NB4 (cell line): ENCODE results near the gene ZNF592.

Source experiments
- DNase-seq: peaks from one replicate; pipeline ENCODE4 v3.0.0; 2010; ENCODE audit warnings: low read depth
- H3K4me3 ChIP-seq: one replicate; pipeline ENCODE4 v1.5.1; 2011; ENCODE audit warnings: mild to moderate bottlenecking, low read depth, low read length, moderate library complexity
- MYC ChIP-seq: IDR thresholded peaks from 2 replicates; pipeline ENCODE4 v1.6.1; 2011; ENCODE audit warnings: low read depth, low read length
- POLR2A ChIP-seq: IDR thresholded peaks from 2 replicates; pipeline ENCODE4 v1.6.1; 2011; ENCODE audit warnings: mild to moderate bottlenecking; ENCODE audit not compliant: insufficient read length; ENCODE audit errors: extremely low read depth
- TF ChIP-seq, protein P1 (sequence below): IDR thresholded peaks from 2 replicates; pipeline ENCODE4 v1.6.1; 2011; ENCODE audit warnings: low read depth, low read length
- TF ChIP-seq, protein P2 (sequence below): IDR thresholded peaks from one replicate; pipeline ENCODE4 v1.5.1; 2012; ENCODE audit warnings: low read depth, low read length

ZNF592 gene

DNA sequence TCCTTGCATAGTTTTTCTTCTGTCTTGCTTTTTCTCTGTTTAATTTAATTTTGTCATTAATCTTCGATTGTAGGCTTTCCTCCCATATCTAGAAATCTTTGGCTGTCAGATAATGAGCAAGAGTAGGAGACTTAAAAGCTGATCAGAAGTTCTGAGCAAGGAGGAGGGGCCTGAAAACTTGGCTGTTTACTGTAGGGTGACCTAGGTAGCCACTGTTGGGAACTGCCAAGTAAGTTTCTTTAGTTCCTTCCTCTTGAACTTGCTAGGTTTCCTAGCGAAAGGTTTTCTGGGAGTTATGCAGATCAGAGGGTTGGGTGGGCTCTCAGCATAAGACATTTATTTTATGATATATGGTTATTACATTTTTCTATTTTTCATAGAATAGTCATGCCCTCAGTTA is 83.2 kb downstream of the ZNF592 start:
- TF ChIP-seq POLR2A, result no peak
- TF ChIP-seq, protein P1, sequence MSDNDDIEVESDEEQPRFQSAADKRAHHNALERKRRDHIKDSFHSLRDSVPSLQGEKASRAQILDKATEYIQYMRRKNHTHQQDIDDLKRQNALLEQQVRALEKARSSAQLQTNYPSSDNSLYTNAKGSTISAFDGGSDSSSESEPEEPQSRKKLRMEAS, result no peak
- DNase-seq, result no peak
- H3K4me3 ChIP-seq, result no peak overlapping the region

DNA sequence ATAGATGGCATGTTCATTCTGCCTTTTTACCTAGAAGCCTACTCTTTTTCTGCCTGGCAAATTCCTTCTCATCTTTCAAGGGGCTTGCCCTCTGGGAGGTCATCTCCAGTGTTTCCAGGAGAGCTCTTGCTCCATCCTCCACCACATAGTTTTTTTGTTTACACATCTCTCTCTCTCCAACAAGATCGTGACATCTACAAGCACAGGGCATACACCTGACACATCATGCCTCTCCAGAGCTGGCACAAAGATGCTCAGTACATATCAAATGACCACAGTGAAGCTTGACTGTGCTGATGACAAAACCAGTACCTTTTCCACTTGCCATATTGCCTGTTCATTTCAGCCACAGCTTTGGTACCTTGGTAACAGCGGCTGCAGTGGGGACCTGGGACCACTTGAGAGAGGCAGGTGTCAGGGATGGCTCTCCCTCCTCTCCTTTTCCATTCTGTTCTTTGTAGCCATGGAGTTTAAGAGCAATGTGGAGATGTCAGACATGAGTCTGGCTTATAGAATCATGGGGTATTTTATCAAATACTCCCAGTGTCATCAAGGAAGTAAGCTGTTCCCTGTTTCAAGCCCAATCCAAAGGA is 84.2 kb downstream of the ZNF592 start:
- H3K4me3 ChIP-seq, result no peak overlapping the region
- no peak for TF ChIP-seq POLR2A
- no peak for TF ChIP-seq MYC
- TF ChIP-seq, protein P2, sequence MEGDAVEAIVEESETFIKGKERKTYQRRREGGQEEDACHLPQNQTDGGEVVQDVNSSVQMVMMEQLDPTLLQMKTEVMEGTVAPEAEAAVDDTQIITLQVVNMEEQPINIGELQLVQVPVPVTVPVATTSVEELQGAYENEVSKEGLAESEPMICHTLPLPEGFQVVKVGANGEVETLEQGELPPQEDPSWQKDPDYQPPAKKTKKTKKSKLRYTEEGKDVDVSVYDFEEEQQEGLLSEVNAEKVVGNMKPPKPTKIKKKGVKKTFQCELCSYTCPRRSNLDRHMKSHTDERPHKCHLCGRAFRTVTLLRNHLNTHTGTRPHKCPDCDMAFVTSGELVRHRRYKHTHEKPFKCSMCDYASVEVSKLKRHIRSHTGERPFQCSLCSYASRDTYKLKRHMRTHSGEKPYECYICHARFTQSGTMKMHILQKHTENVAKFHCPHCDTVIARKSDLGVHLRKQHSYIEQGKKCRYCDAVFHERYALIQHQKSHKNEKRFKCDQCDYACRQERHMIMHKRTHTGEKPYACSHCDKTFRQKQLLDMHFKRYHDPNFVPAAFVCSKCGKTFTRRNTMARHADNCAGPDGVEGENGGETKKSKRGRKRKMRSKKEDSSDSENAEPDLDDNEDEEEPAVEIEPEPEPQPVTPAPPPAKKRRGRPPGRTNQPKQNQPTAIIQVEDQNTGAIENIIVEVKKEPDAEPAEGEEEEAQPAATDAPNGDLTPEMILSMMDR, result no peak
- TF ChIP-seq, protein P1, result no peak
- no peak for DNase-seq

DNA sequence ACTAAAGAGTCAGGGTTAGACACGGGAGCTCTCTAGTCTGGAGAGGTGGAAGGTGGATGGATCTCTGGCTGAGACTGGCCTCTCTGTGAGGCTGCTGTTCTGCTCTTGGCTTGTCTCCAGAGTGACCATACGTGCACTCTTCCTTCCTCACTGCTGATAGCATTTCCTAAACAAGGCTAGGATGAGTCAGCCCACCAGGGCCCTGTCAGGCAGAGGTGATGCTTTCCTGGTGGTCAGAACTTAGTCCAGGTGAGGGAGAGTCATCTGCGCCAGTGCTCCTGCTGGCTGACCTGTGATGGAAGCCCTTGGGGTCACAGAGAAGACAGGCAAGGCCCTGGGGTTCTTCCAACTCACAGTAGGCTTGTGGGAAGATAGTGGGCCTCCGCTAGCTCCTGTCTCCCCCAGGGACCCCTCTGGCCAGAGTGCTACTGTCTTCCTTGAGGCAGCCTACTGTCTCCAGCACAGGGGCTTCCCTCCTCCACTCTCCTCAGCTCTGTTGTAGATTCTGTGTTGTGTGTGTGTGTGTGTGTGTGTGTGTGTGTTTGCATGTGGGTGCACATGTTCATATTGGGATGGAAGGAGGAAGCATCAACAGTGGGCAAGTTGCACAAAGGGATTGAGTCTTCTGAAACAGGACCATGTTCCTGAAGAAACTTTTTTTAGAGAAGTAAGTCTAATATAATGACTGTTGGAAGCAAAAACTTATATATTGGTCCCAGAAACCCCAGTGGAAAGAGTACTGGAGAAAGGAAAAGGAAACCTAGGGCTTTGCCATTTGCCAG is 85.2 kb downstream of the ZNF592 start:
- peak; percentile 36 for DNase-seq
- H3K4me3 ChIP-seq, result no peak overlapping the region
- TF ChIP-seq, protein P2, result no peak
- TF ChIP-seq, protein P1, result no peak
- TF ChIP-seq MYC, result no peak
- no peak for TF ChIP-seq POLR2A

DNA sequence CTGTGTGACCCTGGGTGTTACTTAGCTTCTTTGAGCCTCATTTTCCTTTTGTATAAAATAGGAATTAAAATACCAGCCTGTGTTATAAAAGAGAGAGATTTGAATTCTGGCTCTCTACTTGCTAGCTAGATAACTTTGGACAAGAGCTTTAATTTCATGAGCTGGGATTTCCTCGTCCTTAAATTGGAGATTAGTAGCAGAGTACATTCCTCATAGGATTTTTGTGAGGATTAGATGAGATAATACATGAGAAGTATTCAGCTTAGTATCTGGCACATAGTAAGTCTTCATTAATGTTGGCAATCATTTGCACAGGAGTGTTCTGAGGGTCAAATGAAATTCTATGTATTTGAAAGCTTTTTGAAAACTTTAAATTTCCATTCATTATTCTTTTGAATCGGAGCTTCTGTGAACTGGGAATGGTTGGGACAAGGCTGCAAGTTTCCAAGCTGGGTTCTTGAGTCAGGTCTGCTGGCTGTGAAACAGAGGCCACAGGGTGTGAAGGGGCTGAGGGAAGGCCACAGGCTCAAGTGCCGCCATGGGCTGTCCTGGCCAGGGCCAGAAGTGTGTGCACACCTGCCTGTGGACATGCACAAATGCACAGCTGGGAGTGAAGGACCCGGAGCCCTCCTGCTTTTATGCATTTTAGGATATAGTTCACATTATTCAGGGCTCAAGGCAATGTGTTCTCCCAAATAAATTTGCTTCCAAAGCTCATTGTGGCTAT is 86.0 kb downstream of the ZNF592 start:
- TF ChIP-seq POLR2A (no peak), MYC (no peak)
- TF ChIP-seq, protein P2, result no peak
- TF ChIP-seq, protein P1, result no peak
- no peak overlapping the region for H3K4me3 ChIP-seq
- no peak for DNase-seq

DNA sequence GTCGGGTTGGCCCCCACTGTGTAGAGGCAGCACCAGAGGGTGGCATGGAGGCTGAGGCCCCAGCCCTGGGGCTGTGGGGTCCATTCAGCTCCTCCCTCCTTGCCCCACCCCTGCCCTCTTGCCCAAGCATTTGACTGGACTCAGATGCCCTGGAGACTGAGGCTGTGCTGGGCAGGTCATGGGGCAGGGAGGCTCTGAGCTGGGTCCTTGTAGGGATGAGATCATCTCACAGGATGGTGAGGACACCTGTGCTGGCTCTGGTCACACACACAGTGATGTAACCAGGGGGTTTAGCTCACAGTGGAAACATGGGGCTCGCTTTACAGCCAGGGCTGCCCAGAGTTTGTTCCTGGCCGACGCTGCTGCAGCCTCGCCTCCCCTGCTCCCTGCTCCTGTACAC is 86.6 kb downstream of the ZNF592 start:
- TF ChIP-seq MYC (no peak), POLR2A (no peak)
- TF ChIP-seq, protein P1, result no peak
- TF ChIP-seq, protein P2, result no peak
- no peak overlapping the region for H3K4me3 ChIP-seq
- DNase-seq, result no peak
